Fibroblast of the aortic adventitia (primary cell): ENCODE results near the gene ABHD13. TPM values are rescaled to one million over a fixed set of nuclear protein-coding genes. Genes with fewer than 3 reads are reported as not detected.
A peak's percentile ranks its signal among the peaks of the same experiment; 100 is the strongest.

Source experiments
- DNase-seq: peaks from one replicate; pipeline ENCODE4 v3.0.0-alpha.2; 2010; ENCODE audit warnings: low read depth
- H3K4me3 ChIP-seq: 2 replicates; pipeline ENCODE4 v1.5.1; 2011; ENCODE audit warnings: low read depth, mild to moderate bottlenecking, control low read depth, low read length, moderate library complexity
- CTCF ChIP-seq: IDR thresholded peaks from 2 replicates; pipeline ENCODE4 v1.5.1; 2011; ENCODE audit warnings: mild to moderate bottlenecking, low read length, control low read depth, inconsistent platforms; ENCODE audit not compliant: insufficient read depth
- total RNA-seq: library from RNA; depleted of rRNA; stranded (reverse); fragments of >200 nt; gene quantifications from 2 replicates; pipeline ENCODE4 v1.2.3, GENCODE V29; 2012; ENCODE audit warnings: low replicate concordance

ABHD13 gene
- total RNA-seq: 6.8 and 10.2 TPM in 2 replicates

- H3K4me3 ChIP-seq: peak within 1 kb of the TSS; percentile 86
- DNase-seq: peak; percentile 89
- TF ChIP-seq CTCF: peak; percentile 5
These were observed at the start of gene ABHD13 for GRCh38 chr13:108218044-108218974. Gene ABHD13, plus strand, starts transcription at chr13:108218392. Its CDS starts 10,827 bp downstream, at chr13:108229219.

GRCh38 chr13:108168929-108169328 lies 49.3 kb upstream of the ABHD13 start:
- no peak for DNase-seq
- H3K4me3 ChIP-seq: no peak overlapping the region
- no peak for TF ChIP-seq CTCF

DNA sequence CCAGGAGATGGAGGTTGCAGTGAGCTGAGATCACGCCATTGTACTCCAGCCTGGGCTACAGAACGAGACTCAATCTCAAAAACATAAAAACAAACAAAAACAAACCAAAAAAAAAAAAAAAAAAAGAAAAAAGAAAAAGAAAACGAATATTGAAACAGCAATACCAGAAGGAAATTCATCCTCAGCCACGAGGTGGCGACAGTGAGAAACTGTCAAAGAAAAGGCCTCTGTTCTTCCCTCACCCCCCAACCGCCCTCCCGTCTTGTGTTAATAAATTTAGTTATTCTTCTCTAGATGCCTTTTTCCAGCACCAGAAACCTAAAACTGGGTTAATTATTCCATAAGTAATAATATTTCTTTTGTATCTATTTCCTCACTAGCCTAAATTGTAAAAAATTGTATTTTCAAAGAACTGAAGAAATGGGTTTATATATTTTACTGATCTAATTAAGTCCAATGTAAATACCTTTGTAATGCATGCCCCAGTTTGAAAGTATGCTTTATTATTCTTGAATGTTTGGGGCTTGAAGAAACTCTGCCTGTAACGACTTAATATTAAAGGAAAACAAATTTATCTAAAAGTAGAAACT lies 41.4 kb upstream of the ABHD13 start:
- peak; percentile 13 for DNase-seq
- H3K4me3 ChIP-seq: no peak overlapping the region
- peak; percentile 37 for TF ChIP-seq CTCF

DNA sequence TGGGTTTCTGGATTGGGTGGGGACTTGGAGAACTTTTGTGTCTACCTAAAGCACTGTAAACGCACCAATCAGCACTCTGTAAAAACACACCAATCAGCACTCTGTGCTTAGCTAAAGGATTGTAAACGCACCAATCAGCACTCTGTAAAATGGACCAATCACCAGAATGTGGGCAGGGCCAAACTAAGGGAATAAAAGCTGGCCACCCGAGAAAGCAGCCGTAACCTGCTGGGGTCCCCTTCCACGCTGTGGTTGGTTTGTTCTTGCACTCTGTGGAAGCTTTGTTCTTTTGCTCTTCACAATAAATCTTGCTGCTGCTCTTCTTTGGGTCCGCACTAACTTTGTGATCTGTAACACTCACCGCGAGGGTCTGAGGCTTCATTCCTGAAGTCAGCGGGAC lies 40.1 kb upstream of the ABHD13 start:
- DNase-seq: no peak
- TF ChIP-seq CTCF: no peak
- H3K4me3 ChIP-seq: no peak overlapping the region

DNA sequence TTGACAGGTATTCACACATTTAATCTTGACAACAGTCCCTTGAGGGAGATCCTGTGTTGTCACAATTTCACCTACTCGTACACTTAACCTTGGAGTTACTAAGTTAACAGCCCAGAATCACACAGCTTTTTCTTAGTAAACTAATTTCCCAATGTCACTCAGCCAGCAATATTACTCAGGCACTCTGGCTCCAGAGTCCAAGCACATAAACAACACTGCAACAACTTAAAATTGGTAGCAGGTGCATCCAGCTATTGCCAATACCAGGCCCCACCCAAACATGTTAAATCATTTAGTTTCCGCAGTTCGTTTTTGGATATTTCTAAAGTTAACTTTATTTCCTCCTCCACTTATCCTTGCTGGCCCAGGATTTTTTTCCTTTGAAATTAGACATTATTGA lies 35.5 kb upstream of the ABHD13 start:
- no peak for TF ChIP-seq CTCF
- DNase-seq: no peak
- no peak overlapping the region for H3K4me3 ChIP-seq

GRCh38 chr13:108185223-108185622 lies 33.0 kb upstream of the ABHD13 start:
- no peak overlapping the region for H3K4me3 ChIP-seq
- DNase-seq: no peak
- TF ChIP-seq CTCF: no peak
